ENCODE results near the gene GDA. TPM values are rescaled to one million over a fixed set of nuclear protein-coding genes. Genes with fewer than 3 reads are reported as not detected.

GDA gene
- total RNA-seq, 1 donor from 2014 or later, result 1.2 TPM

DNA sequence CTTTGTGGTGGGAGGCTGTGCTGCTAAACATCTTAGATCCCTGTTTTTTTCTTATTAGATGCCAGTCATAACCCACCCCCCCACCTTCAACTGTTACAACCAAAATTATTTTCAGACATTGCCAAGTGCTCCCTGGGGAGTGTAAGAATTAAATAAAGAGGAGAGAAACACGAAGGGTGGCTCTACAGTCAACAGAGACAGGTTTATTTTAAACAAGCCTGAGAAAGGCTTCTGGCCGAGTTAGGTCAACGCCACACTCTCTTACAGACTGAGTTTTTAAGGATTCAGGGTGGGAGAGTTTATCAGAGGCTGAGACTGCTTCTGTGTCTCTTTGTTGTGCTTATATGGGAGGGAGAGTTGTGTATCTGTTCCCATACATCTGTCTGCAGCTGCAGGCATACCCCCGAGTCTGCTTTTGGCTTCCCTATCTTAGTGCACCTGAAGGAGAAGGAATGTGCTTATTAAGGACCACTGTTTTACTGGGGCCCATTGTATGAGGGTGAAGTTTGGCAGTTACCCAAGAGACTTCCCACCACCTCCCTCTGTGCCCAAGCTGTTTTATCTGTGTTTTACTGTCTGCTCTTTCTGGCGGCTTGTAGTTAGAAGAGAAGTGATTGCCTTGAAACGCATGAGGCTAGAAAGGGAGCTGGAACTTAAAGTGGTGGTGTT lies 11.4 kb upstream of the GDA start:
- TF ChIP-seq, protein P1, sequence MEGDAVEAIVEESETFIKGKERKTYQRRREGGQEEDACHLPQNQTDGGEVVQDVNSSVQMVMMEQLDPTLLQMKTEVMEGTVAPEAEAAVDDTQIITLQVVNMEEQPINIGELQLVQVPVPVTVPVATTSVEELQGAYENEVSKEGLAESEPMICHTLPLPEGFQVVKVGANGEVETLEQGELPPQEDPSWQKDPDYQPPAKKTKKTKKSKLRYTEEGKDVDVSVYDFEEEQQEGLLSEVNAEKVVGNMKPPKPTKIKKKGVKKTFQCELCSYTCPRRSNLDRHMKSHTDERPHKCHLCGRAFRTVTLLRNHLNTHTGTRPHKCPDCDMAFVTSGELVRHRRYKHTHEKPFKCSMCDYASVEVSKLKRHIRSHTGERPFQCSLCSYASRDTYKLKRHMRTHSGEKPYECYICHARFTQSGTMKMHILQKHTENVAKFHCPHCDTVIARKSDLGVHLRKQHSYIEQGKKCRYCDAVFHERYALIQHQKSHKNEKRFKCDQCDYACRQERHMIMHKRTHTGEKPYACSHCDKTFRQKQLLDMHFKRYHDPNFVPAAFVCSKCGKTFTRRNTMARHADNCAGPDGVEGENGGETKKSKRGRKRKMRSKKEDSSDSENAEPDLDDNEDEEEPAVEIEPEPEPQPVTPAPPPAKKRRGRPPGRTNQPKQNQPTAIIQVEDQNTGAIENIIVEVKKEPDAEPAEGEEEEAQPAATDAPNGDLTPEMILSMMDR (conservative IDR thresholded peaks at IDR 0.05; ENCODE audit: low read depth, low read length), result no peak
- no peak overlapping the region for H3K4me3 ChIP-seq (ENCODE audit: low read depth, low read length)
- no peak for DNase-seq (ENCODE audit: low read depth)

- no peak for DNase-seq (ENCODE audit: low read depth)
- TF ChIP-seq, protein P1 (conservative IDR thresholded peaks at IDR 0.05; ENCODE audit: low read depth, low read length), result no peak
- no peak overlapping the region for H3K4me3 ChIP-seq (ENCODE audit: low read depth, low read length)
Observed at GRCh38 chr9:72139226-72139625, 10.0 kb upstream of the GDA start.

- H3K4me3 ChIP-seq (ENCODE audit: low read depth, low read length), result no peak overlapping the region
- DNase-seq (ENCODE audit: low read depth), result no peak
- TF ChIP-seq, protein P1 (conservative IDR thresholded peaks at IDR 0.05; ENCODE audit: low read depth, low read length), result no peak
Observed at GRCh38 chr9:72140586-72140985, 8.7 kb upstream of the GDA start.

- TF ChIP-seq, protein P1 (conservative IDR thresholded peaks at IDR 0.05; ENCODE audit: low read depth, low read length), result no peak
Observed at GRCh38 chr9:72141484-72141883, 7.8 kb upstream of the GDA start.

GRCh38 chr9:72144756-72145492 lies 4.3 kb upstream of the GDA start:
- H3K4me3 ChIP-seq (ENCODE audit: low read depth, low read length), result no peak overlapping the region
- no peak for DNase-seq (ENCODE audit: low read depth)
- TF ChIP-seq, protein P1 (conservative IDR thresholded peaks at IDR 0.05; ENCODE audit: low read depth, low read length), result no peak

More at GRCh38 chr9:72141484-72141883, 7.8 kb upstream of the GDA start:
- H3K4me3 ChIP-seq (ENCODE audit: low read depth, low read length), result no peak overlapping the region
- no peak for DNase-seq (ENCODE audit: low read depth)

DNA sequence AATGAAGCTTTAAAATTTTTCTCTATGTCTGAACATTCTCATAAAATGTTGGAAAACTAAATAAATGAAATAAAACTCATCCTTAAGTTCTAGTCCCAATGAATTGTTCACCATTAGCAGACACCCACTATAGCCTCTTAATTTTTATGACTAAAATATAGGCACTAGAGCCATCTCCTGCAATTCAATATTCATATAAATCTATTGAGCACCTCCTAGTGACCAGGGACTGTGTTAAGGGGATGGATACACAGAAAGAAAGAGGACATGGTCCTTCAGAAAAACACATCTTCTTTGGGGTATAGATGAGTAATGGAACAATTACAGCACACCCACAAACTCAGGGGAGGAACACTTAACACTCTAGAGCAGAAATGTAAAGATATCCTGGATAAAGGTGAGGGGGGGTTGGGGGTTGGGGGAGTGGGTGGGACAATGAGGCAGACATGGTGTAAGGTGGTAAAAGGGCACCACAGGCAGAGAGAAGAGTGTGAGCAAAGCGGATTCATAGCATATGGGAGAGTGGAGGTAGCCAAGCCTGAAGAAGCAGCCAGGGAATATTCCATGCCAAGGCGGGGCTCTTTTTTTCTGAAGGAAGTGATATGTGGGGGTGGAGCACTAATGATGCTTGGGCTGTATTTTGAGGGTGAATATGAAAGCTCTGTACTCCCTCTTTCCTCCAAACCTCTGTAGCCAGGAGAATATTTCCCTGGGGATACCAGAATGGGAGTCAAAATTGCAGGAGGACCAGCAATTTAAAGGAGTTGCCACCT lies 3.3 kb upstream of the GDA start:
- H3K4me3 ChIP-seq (ENCODE audit: low read depth, low read length), result no peak overlapping the region
- DNase-seq (ENCODE audit: low read depth), result no peak
- TF ChIP-seq, protein P1 (conservative IDR thresholded peaks at IDR 0.05; ENCODE audit: low read depth, low read length), result peak; percentile 12
